CD4-positive, alpha-beta T cell (primary cell): ENCODE results near the gene ACTN1. TPM values are rescaled to one million over a fixed set of nuclear protein-coding genes. Genes with fewer than 3 reads are reported as not detected.

Experiments used
- ATAC-seq: fragments of 200-7000 bp; cut with Tn5 transposase; one replicate; pipeline ENCODE4 v1.10.0; 2022; ENCODE audit warnings: mild to moderate bottlenecking; ENCODE audit not compliant: poor library complexity
- CTCF ChIA-PET: fragments of 350-600 bp; sonication (Branson Sonifier 250); formaldehyde crosslinking; loops from one replicate; lab custom pipeline; 2021; ENCODE audit warnings: antibody characterized with exemption, inconsistent platforms; lab: Charles Lee
- POLR2A ChIA-PET: fragments of 350-600 bp; sonication (Branson Sonifier 250); formaldehyde crosslinking; loops from one replicate; lab custom pipeline; 2021; ENCODE audit warnings: antibody characterized with exemption, inconsistent platforms; lab: Charles Lee
- DNase-seq, 14 experiments: peaks; one replicate each; pipeline ENCODE4 v3.0.0-alpha.2; 2013 to 2020; ENCODE audit warnings: mixed read lengths in 2 of 14
- H3K27ac ChIP-seq, 2 donors: one replicate each; pipeline versions ENCODE4 v1.5.1 to v1.7.0; 2013; ENCODE audit warnings: low read length in 2 of 2, low read depth in 1 of 2, mild to moderate bottlenecking in 1 of 2
- H3K27me3 ChIP-seq, 2 experiments: 1 replicate in 1 of 2; 2 replicates in 1 of 2; pipeline versions ENCODE4 v1.6.1 to v1.7.0; 2013; ENCODE audit warnings: low read length in 2 of 2, control low read depth in 1 of 2, mild to moderate bottlenecking in 1 of 2, moderate library complexity in 1 of 2; ENCODE audit not compliant: insufficient read depth in 2 of 2, control insufficient read depth in 1 of 2
- H3K36me3 ChIP-seq: one replicate; pipeline ENCODE4 v1.6.1; 2013; ENCODE audit warnings: low read length, control low read depth; ENCODE audit not compliant: insufficient read depth
- H3K4me1 ChIP-seq: one replicate; pipeline ENCODE4 v1.6.1; 2013; ENCODE audit warnings: low read length, control low read depth; ENCODE audit not compliant: insufficient read depth
- H3K4me3 ChIP-seq: one replicate; pipeline ENCODE4 v1.5.1; 2013; ENCODE audit warnings: mild to moderate bottlenecking, low read length, moderate library complexity
- H3K9me3 ChIP-seq, 2 experiments: 1 replicate in 1 of 2; 2 replicates in 1 of 2; pipeline versions ENCODE4 v1.6.1 to v1.7.0; 2013; ENCODE audit warnings: low read length in 2 of 2, mild to moderate bottlenecking in 2 of 2, control low read depth in 1 of 2, moderate library complexity in 1 of 2; ENCODE audit not compliant: control insufficient read depth in 1 of 2, insufficient read depth in 1 of 2
- H3K27ac Mint-ChIP-seq: one replicate; pipeline ENCODE4 v1.8.0; 2020; ENCODE audit warnings: mixed read lengths
- H3K27me3 Mint-ChIP-seq: one replicate; pipeline ENCODE4 v1.8.0; 2021; ENCODE audit warnings: mixed read lengths
- H3K36me3 Mint-ChIP-seq: one replicate; pipeline ENCODE4 v1.8.0; 2021; ENCODE audit warnings: low read depth, mixed read lengths
- H3K4me1 Mint-ChIP-seq: one replicate; pipeline ENCODE4 v1.8.0; 2021; ENCODE audit warnings: low read depth, mixed read lengths
- H3K4me3 Mint-ChIP-seq: one replicate; pipeline ENCODE4 v1.8.0; 2020; ENCODE audit warnings: mild to moderate bottlenecking, mixed read lengths
- H3K9me3 Mint-ChIP-seq: one replicate; pipeline ENCODE4 v1.8.0; 2020; ENCODE audit warnings: mixed read lengths
- CTCF ChIP-seq: fragments of 200-600 bp; IDR thresholded peaks from one replicate; pipeline ENCODE4 v1.8.0; 2022; ENCODE audit warnings: antibody characterized with exemption, mild to moderate bottlenecking
- intact Hi-C, 2 experiments: fragments of 100-400 bp; cut with DNase I in 1 of 2; cut with micrococcal nuclease in 1 of 2; formaldehyde crosslinking; loops; one replicate each; pipeline versions ENCODE4 v1.15.1 to v1.9.0; 2023 to 2025; cut with DNase I, micrococcal nuclease
- total RNA-seq, 174 experiments: library from RNA in 2 of 174; stranded (reverse) in 2 of 174; gene quantifications; one replicate each; pipeline ENCODE4 v1.2.3 and lab custom pipeline; 2021 to 2026

ACTN1 gene
- total RNA-seq, 2 experiments from 2014 or later: 128 to 143 TPM

GRCh38 chr14:69017706-69018105 lies 38.6 kb upstream of the ACTN1 start:
- H3K36me3 Mint-ChIP-seq: no peaks in the 10 kb centered on the region
- POLR2A ChIA-PET: no interaction called here
- ATAC-seq (no peak), DNase-seq (no peak)
- Histone ChIP-seq H3K27me3 (no peaks in the 10 kb centered on the region), H3K9me3 (no peaks in the 10 kb centered on the region), H3K27ac (no peak overlapping the region), H3K4me1 (no peaks in the 10 kb centered on the region), H3K4me3 (no peak overlapping the region), H3K36me3 (no peaks in the 10 kb centered on the region)
- H3K27me3 Mint-ChIP-seq: no peaks in the 10 kb centered on the region
- intact Hi-C loops: no loop called here
- CTCF ChIA-PET: no interaction called here
- no peaks in the 10 kb centered on the region for H3K9me3 Mint-ChIP-seq
- no peak overlapping the region for H3K4me3 Mint-ChIP-seq
- H3K27ac Mint-ChIP-seq: no peak overlapping the region
- no peak for TF ChIP-seq CTCF
- no peaks in the 10 kb centered on the region for H3K4me1 Mint-ChIP-seq

- ChIA-PET POLR2A (no interaction called here), CTCF (no interaction called here)
- Histone ChIP-seq H3K4me1 (no peaks in the 10 kb centered on the region), H3K36me3 (no peaks in the 10 kb centered on the region), H3K9me3 (no peaks in the 10 kb centered on the region), H3K27ac (no peak overlapping the region), H3K4me3 (no peak overlapping the region), H3K27me3 (no peaks in the 10 kb centered on the region)
- H3K27ac Mint-ChIP-seq: no peak overlapping the region
- H3K27me3 Mint-ChIP-seq: no peaks in the 10 kb centered on the region
- no peak for TF ChIP-seq CTCF
- H3K4me1 Mint-ChIP-seq: no peaks in the 10 kb centered on the region
- H3K9me3 Mint-ChIP-seq: no peaks in the 10 kb centered on the region
- H3K36me3 Mint-ChIP-seq: no peaks in the 10 kb centered on the region
- ATAC-seq: no peak
- DNase-seq: peak in 1 of 14 experiments; percentile 21
- intact Hi-C loops: no loop called here
- no peak overlapping the region for H3K4me3 Mint-ChIP-seq
Observed at GRCh38 chr14:69014829-69015259, 35.7 kb upstream of the ACTN1 start.

- no peak for TF ChIP-seq CTCF
- intact Hi-C loops: no loop called here
- H3K27me3 ChIP-seq: no peaks in the 10 kb centered on the region
- DNase-seq (peak in 3 of 14 experiments; percentile 26 to 49 (median 36)), ATAC-seq (no peak)
- H3K4me3 Mint-ChIP-seq: no peak overlapping the region
- ChIA-PET POLR2A (no interaction called here), CTCF (no interaction called here)
- no peaks in the 10 kb centered on the region for H3K9me3 Mint-ChIP-seq
- H3K36me3 Mint-ChIP-seq: no peaks in the 10 kb centered on the region
- H3K9me3 ChIP-seq: no peaks in the 10 kb centered on the region
- no peaks in the 10 kb centered on the region for H3K4me1 Mint-ChIP-seq
- H3K4me1 ChIP-seq: no peaks in the 10 kb centered on the region
- H3K27me3 Mint-ChIP-seq: no peaks in the 10 kb centered on the region
- H3K4me3 ChIP-seq: no peak overlapping the region
- no peaks in the 10 kb centered on the region for H3K36me3 ChIP-seq
- H3K27ac Mint-ChIP-seq: no peak overlapping the region
- H3K27ac ChIP-seq: no peak overlapping the region
Observed at GRCh38 chr14:69013943-69014782, 35.1 kb upstream of the ACTN1 start.
